ENCODE results near the gene AGBL2. TPM values are rescaled to one million over a fixed set of nuclear protein-coding genes. Genes with fewer than 3 reads are reported as not detected.
A peak's percentile ranks its signal among the peaks of the same experiment; 100 is the strongest.
"Not testable (repeated sequence)": the region's sequence is repeated elsewhere in the genome, so short reads cannot be mapped to it uniquely, and the experiment has no call there.

Gene AGBL2
- total and polyA plus RNA-seq, 7 experiments from 2014 or later = 0.33 to 11.3 (median 5.9) TPM

DNA sequence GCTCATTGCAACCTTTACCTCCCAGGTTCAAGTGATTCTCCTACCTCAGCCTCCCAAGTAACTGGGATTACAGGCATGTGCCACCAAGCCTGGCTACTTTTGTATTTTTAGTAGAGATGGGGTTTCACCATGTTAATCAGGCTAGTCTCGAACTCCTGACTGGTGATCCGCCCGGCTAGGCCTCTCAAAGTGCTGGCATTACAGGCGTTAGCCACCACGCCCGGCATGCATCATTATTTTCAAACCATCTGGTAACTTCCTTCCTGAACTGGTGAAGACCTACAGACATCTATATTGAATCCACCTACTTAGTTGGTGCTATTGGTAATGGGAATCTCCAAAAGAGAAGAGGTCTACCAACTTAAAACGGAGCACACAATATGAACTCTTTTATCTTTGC lies 22.6 kb upstream of the AGBL2 start:
- ATAC-seq; H3K4me3 Mint-ChIP-seq; H3K9me3 Mint-ChIP-seq; DNase-seq; H3K27me3 ChIP-seq (ENCODE audit: control insufficient read depth in 2 of 2, insufficient read depth in 2 of 2, low read length in 2 of 2); CTCF ChIA-PET; H3K4me1 ChIP-seq (ENCODE audit: control insufficient read depth in 2 of 2, insufficient read depth in 2 of 2, low read length in 2 of 2); H3K27me3 Mint-ChIP-seq; H3K4me3 ChIP-seq (ENCODE audit: low read length); H3K27ac ChIP-seq (ENCODE audit: low read depth, low read length); H3K9me3 ChIP-seq (ENCODE audit: control insufficient read depth in 2 of 3, low read length in 3 of 3); H3K4me1 Mint-ChIP-seq; POLR2A ChIA-PET: not testable (repeated sequence)
- intact Hi-C loops (cut with micrococcal nuclease) = loop anchor here in 1 of 2 donors (10.0 kb wide), 1 partner anchor 67 kb away; no protein-coding TSS in a partner anchor
- Mint-ChIP-seq H3K36me3 (peaks cover 5 to 36% (median 16%) of the 10 kb centered on the region in 5 donors), H3K27ac (peak overlapping the region in 4 of 9 donors; percentile 28 to 40 (median 30))
- H3K36me3 ChIP-seq (ENCODE audit: control insufficient read depth in 2 of 3, insufficient read depth in 3 of 3, low read length in 3 of 3) = peaks cover 22 to 77% (median 29%) of the 10 kb centered on the region in 3 experiments

- H3K4me3 Mint-ChIP-seq = no peak overlapping the region
- H3K36me3 Mint-ChIP-seq = peaks cover 15 to 59% (median 31%) of the 10 kb centered on the region in 5 donors
- ATAC-seq (no peak), DNase-seq (no peak)
- peaks cover 0 to 15% (median 2%) of the 10 kb centered on the region in 7 donors for H3K4me1 Mint-ChIP-seq
- Histone ChIP-seq H3K4me1 (ENCODE audit: control insufficient read depth in 2 of 2, insufficient read depth in 2 of 2, low read length in 2 of 2) (no peaks in the 10 kb centered on the region), H3K4me3 (ENCODE audit: low read length) (no peak overlapping the region), H3K27ac (ENCODE audit: low read depth, low read length) (no peak overlapping the region), H3K36me3 (ENCODE audit: control insufficient read depth in 2 of 3, insufficient read depth in 3 of 3, low read length in 3 of 3) (peaks cover 17 to 87% (median 50%) of the 10 kb centered on the region in 3 experiments), H3K27me3 (ENCODE audit: control insufficient read depth in 2 of 2, insufficient read depth in 2 of 2, low read length in 2 of 2) (no peaks in the 10 kb centered on the region), H3K9me3 (ENCODE audit: control insufficient read depth in 2 of 3, low read length in 3 of 3) (no peaks in the 10 kb centered on the region)
- peak overlapping the region in 5 of 9 donors; percentile 21 to 81 (median 42) for H3K27ac Mint-ChIP-seq
- intact Hi-C loops (cut with micrococcal nuclease) = loop anchor here in 1 of 2 donors (10.0 kb wide), 1 partner anchor 73 kb away; no protein-coding TSS in a partner anchor
- no peaks in the 10 kb centered on the region for H3K27me3 Mint-ChIP-seq
- no peaks in the 10 kb centered on the region for H3K9me3 Mint-ChIP-seq
- ChIA-PET POLR2A (no interaction called here), CTCF (interaction anchor here (0.7 kb wide), 1 partner anchor 26 kb away, joined by 3 read pairs; no protein-coding TSS in a partner anchor)
Observed at GRCh38 chr11:47732271-47732670, 17.1 kb upstream of the AGBL2 start.

GRCh38 chr11:47731475-47731874 lies 16.3 kb upstream of the AGBL2 start:
- Histone ChIP-seq H3K27ac (ENCODE audit: low read depth, low read length) (no peak overlapping the region), H3K36me3 (ENCODE audit: control insufficient read depth in 2 of 3, insufficient read depth in 3 of 3, low read length in 3 of 3) (peaks cover 15 to 87% (median 50%) of the 10 kb centered on the region in 3 experiments), H3K4me3 (ENCODE audit: low read length) (no peak overlapping the region), H3K27me3 (ENCODE audit: control insufficient read depth in 2 of 2, insufficient read depth in 2 of 2, low read length in 2 of 2) (no peaks in the 10 kb centered on the region), H3K9me3 (ENCODE audit: control insufficient read depth in 2 of 3, low read length in 3 of 3) (no peaks in the 10 kb centered on the region), H3K4me1 (ENCODE audit: control insufficient read depth in 2 of 2, insufficient read depth in 2 of 2, low read length in 2 of 2) (no peaks in the 10 kb centered on the region)
- H3K36me3 Mint-ChIP-seq = peaks cover 12 to 52% (median 24%) of the 10 kb centered on the region in 5 donors
- no peaks in the 10 kb centered on the region for H3K27me3 Mint-ChIP-seq
- H3K9me3 Mint-ChIP-seq = no peaks in the 10 kb centered on the region
- intact Hi-C loops (cut with micrococcal nuclease) = loop anchor here in 1 of 2 donors (10.0 kb wide), 1 partner anchor 73 kb away; no protein-coding TSS in a partner anchor
- no peak overlapping the region for H3K4me3 Mint-ChIP-seq
- ChIA-PET POLR2A (interaction anchor here (0.9 kb wide), 1 partner anchor 30 kb away, joined by 3 read pairs; no protein-coding TSS in a partner anchor), CTCF (interaction anchor here (1.3 kb wide), 1 partner anchor 16 kb away, joined by 3 read pairs; the partner anchor contains the start of gene AGBL2)
- H3K4me1 Mint-ChIP-seq = peaks cover 0 to 11% (median 1%) of the 10 kb centered on the region in 7 donors
- DNase-seq = no peak
- ATAC-seq = no peak
- H3K27ac Mint-ChIP-seq = peak overlapping the region in 6 of 9 donors; percentile 22 to 78 (median 70)

- intact Hi-C loops (cut with micrococcal nuclease) = no loop called here
- CTCF ChIA-PET = no interaction called here
Observed at GRCh38 chr11:47726878-47727514, 11.8 kb upstream of the AGBL2 start.

DNA sequence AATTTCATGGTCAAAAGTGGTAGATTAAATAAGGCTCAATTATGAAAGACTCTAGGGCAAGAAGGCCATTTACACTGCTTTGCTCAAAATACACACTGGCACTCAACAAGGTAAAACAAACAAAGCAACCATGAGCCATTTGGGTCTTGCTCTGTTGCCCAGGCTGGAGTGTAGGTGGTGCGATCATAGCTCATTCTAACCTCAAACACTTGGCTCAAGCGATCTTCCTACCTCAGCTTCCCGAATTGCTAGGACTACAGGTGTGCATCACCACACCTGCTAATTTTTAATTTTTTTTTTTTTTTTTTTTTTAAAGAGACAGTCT lies 10.9 kb upstream of the AGBL2 start:
- Mint-ChIP-seq H3K4me1 (peaks cover 0 to 9% (median 0%) of the 10 kb centered on the region in 7 donors), H3K36me3 (peaks cover 3 to 38% (median 16%) of the 10 kb centered on the region in 5 donors), H3K9me3 (no peaks in the 10 kb centered on the region), H3K27ac (peak overlapping the region in 4 of 9 donors; percentile 9 to 62 (median 40)), H3K27me3 (no peaks in the 10 kb centered on the region), H3K4me3 (no peak overlapping the region)
- Histone ChIP-seq H3K27me3 (ENCODE audit: control insufficient read depth in 2 of 2, insufficient read depth in 2 of 2, low read length in 2 of 2) (no peaks in the 10 kb centered on the region), H3K9me3 (ENCODE audit: control insufficient read depth in 2 of 3, low read length in 3 of 3) (no peaks in the 10 kb centered on the region), H3K36me3 (ENCODE audit: control insufficient read depth in 2 of 3, insufficient read depth in 3 of 3, low read length in 3 of 3) (peaks cover 9 to 85% (median 30%) of the 10 kb centered on the region in 3 experiments), H3K27ac (ENCODE audit: low read depth, low read length) (no peak overlapping the region), H3K4me3 (ENCODE audit: low read length) (no peak overlapping the region), H3K4me1 (ENCODE audit: control insufficient read depth in 2 of 2, insufficient read depth in 2 of 2, low read length in 2 of 2) (no peaks in the 10 kb centered on the region)
- ChIA-PET CTCF (interaction anchor here (0.7 kb wide), 1 partner anchor 1412 kb away, joined by 3 read pairs; no protein-coding TSS in a partner anchor), POLR2A (interaction anchor here (2.3 kb wide), 1 partner anchor 10 kb away, joined by 9 read pairs; the partner anchor contains the start of gene AGBL2)
- no peak for DNase-seq
- intact Hi-C loops (cut with micrococcal nuclease) = no loop called here
- ATAC-seq = no peak

More at GRCh38 chr11:47726878-47727514, 11.8 kb upstream of the AGBL2 start:
- no peaks in the 10 kb centered on the region for H3K27me3 ChIP-seq (ENCODE audit: control insufficient read depth in 2 of 2, insufficient read depth in 2 of 2, low read length in 2 of 2)
- POLR2A ChIA-PET = interaction anchor here (2.3 kb wide), 1 partner anchor 11 kb away, joined by 9 read pairs; the partner anchor contains the start of gene AGBL2
- DNase-seq = no peak
- Mint-ChIP-seq H3K36me3 (peaks cover 10 to 45% (median 25%) of the 10 kb centered on the region in 5 donors), H3K4me1 (peaks cover 0 to 15% (median 0%) of the 10 kb centered on the region in 7 donors), H3K9me3 (no peaks in the 10 kb centered on the region), H3K27me3 (no peaks in the 10 kb centered on the region), H3K4me3 (no peak overlapping the region), H3K27ac (no peak overlapping the region)
- H3K4me3 ChIP-seq (ENCODE audit: low read length) = no peak overlapping the region
- no peaks in the 10 kb centered on the region for H3K4me1 ChIP-seq (ENCODE audit: control insufficient read depth in 2 of 2, insufficient read depth in 2 of 2, low read length in 2 of 2)
- H3K27ac ChIP-seq (ENCODE audit: low read depth, low read length) = no peak overlapping the region
- no peak for ATAC-seq
- H3K36me3 ChIP-seq (ENCODE audit: control insufficient read depth in 2 of 3, insufficient read depth in 3 of 3, low read length in 3 of 3) = peaks cover 14 to 89% (median 40%) of the 10 kb centered on the region in 3 experiments
- H3K9me3 ChIP-seq (ENCODE audit: control insufficient read depth in 2 of 3, low read length in 3 of 3) = no peaks in the 10 kb centered on the region

DNA sequence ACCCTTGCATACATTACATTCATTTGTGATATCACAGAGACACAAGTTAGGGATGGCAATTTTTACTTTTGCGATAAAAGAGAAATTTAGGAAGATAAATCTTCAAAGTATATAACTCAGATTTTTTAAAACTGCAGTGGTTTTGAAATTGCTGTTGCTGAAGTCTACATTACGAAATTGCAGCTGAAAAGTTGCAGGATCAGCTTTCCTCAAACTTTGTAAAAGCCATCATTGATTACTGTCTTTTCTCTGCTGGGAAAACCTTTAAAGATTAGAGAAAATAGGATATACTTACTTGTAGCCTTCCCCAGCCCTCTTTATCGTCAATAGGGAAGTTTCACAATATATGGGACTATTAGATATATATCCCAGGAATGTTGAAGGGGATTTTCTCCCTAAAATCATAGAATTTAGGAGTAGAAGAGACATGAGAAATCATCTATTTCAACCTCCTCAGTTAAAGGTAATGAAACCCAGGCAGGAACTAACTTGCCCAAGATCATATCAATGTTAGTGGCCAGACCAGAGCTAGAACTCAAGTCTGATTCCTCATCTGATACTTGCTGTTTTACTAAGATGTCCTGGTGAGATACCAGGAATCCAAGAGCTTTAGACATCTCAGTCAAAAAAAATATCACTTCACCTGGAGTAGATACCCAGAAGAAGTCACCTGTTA lies 10.4 kb upstream of the AGBL2 start:
- ChIA-PET CTCF (interaction anchor here (0.7 kb wide), 1 partner anchor 1412 kb away, joined by 3 read pairs; no protein-coding TSS in a partner anchor), POLR2A (interaction anchor here (2.3 kb wide), 1 partner anchor 10 kb away, joined by 9 read pairs; the partner anchor contains the start of gene AGBL2)
- no peaks in the 10 kb centered on the region for H3K9me3 Mint-ChIP-seq
- H3K27ac Mint-ChIP-seq = peak overlapping the region in 4 of 9 donors; percentile 9 to 62 (median 42)
- H3K4me1 ChIP-seq (ENCODE audit: control insufficient read depth in 2 of 2, insufficient read depth in 2 of 2, low read length in 2 of 2) = no peaks in the 10 kb centered on the region
- H3K4me3 Mint-ChIP-seq = no peak overlapping the region
- no peaks in the 10 kb centered on the region for H3K27me3 Mint-ChIP-seq
- no peak overlapping the region for H3K27ac ChIP-seq (ENCODE audit: low read depth, low read length)
- ATAC-seq (no peak), DNase-seq (no peak)
- H3K36me3 Mint-ChIP-seq = peaks cover 3 to 38% (median 16%) of the 10 kb centered on the region in 5 donors
- H3K27me3 ChIP-seq (ENCODE audit: control insufficient read depth in 2 of 2, insufficient read depth in 2 of 2, low read length in 2 of 2) = no peaks in the 10 kb centered on the region
- peaks cover 9 to 84% (median 26%) of the 10 kb centered on the region in 3 experiments for H3K36me3 ChIP-seq (ENCODE audit: control insufficient read depth in 2 of 3, insufficient read depth in 3 of 3, low read length in 3 of 3)
- intact Hi-C loops (cut with micrococcal nuclease) = no loop called here
- H3K9me3 ChIP-seq (ENCODE audit: control insufficient read depth in 2 of 3, low read length in 3 of 3) = no peaks in the 10 kb centered on the region
- H3K4me3 ChIP-seq (ENCODE audit: low read length) = no peak overlapping the region
- H3K4me1 Mint-ChIP-seq = peaks cover 0 to 9% (median 0%) of the 10 kb centered on the region in 7 donors

Data from naive thymus-derived CD4-positive, alpha-beta T cell (primary cell).